ENCODE measurements around the gene FGD5.

FGD5 gene

DNA sequence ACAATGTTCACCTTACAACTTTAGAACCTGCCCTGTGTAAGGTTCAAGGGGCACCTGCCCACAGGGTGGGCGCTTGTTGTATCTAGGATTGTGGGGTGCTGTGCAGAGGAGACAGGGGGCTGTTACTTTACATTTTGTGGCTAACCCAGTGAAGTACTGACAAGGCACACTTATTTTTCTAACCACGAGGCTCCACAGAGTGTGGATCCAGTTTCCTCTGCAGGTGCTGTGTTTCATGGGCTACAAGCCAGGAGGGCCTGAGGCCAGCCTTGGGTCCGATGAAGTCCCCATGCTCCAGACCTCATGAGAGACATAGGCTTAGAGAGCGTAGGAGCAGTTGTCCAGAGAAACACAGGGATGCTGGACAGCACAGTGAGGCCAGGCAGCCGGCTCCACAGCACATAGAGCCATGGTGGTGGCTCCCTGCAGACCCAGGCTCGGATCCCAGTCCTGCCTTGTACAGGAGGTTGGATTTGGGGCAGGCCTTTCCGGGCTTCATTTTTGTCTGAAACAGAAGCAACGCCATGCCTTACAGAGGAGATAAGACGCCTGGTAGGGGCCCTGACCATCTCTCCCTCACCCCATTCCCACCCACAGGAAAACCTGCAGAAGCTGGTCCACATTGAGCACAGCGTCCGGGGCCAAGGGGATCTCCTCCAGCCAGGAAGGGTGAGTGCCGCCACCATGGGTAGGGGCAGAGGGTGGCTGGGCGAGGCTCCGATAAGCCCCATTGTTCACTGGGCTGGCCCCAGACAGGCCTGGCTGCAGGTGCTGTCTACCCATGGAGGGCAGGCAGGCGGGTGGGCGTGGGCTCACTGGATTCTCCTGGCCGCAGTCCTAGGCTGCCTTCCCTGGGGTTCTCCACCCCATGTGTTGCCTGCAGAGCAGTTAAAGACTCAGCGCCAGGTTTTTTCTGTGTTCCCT is 88.5 kb downstream of the FGD5 start:
- DNase-seq, result no peak

DNA sequence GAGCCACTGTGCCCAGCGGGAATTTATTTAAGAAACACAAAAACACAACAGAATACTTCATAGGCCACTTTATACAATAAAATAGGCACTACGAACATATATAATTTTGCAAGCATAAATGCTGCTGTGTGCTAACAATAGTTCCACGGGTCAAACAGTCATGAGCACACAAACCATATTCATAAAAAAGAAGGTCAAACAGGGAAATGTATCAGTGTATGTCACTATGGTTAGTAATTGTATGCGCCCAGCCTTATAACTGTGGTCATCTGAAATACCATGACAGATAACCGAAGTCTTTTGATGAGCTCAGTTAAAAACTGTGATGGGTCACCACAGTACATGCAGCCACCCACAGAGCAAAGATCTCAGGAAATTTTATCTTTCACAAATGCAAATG is 90.5 kb downstream of the FGD5 start:
- no peak for DNase-seq

DNA sequence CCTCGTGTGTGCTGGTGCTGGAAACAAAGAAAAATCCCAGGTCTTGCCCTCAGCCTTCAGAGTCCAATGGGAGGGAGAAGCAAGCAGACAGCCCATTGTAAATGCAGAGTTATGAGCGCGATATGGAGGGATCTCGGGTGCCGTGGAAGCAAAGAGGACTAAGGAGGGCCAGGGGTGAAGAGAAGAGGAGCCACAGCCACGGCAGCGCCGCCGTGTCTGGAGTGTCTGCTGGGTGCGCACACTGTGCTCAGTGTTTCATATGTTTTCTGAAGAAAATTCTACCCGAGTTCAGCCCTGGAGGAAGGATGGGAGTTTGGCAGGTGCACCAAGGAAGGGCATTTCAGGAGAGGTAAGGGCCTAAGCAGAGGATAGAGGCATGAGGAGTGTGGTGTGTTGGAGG is 92.9 kb downstream of the FGD5 start:
- no peak for DNase-seq

DNA sequence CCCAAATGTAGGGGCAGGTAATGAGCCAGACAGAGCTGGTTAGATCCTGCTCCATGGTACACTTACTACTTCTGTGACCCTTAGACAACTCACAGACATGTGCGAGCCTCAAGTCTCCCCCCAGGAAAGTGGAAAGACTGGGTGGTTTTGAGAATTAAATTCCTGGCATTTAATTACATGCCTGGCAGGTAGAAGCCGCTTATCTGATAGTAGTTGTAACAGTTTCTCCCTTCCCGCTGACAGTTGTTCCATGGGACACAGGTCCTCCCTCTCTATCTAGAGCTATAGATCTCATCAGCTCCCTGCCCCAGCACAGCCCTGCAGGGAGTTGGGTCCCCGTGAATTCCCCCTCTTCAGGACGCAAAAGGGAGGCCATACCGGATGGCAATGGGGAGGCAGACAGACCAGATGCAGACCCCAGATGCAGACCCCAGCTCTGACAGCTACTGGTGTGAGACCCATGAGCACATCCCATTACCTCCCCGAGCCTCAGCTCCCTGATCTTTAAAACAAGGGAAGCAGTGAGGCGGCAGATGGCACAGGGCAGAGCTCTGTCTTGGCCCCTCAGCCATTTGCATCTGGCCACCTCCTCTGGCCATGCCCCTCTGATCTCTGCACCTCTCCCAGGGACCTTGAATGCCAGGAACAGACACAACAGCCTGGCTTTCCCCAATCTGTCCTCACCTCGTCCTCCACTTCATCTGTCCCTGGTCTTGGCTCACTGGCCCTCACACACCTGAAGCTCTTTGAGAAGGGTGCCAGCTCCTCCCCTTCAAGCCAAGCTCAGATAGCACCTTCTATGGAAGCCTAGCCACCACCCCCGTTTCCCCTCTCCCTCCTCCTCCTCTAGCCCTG is 94.5 kb downstream of the FGD5 start:
- no peak for DNase-seq

DNA sequence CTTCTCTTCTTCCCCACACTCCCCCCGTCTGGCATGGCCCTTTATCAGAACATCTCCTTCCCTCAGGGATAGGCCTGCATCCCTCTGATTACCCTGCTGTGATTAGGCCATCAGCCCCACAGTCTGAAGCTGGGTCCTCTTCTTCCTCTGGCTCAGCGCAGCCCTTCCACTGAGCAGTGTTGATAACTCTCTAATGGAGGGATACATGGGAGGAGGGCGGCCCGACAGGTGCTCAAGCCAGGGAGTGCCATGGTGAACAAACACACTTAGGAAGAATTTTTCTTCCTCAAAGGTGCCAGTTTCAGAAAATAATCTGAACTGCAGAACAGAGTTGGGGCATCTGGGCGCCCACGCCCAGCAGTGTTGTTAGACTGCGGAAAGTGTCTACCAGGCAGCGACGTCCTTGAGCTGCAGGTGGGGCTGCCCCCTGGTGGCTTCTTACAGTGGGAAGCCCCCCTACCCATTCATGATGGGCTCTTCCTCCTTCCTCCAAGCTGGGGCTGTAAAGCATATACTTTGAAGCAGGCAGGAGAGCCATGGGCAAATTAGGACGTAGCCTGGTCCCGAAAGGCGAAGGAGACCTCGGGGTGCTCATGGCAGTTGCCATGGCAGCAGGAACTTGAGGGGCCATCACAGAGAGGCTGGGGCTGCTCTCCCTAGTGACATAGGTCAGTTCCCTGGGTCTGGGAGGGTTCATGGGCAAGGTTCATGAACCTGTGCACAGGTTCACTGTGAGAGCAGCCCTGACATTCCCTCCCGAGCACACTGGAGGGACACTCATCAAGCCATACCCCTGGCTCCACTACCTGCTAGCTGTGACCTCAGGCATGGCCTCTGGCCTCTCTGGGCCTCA is 95.4 kb downstream of the FGD5 start:
- DNase-seq, result no peak

DNA sequence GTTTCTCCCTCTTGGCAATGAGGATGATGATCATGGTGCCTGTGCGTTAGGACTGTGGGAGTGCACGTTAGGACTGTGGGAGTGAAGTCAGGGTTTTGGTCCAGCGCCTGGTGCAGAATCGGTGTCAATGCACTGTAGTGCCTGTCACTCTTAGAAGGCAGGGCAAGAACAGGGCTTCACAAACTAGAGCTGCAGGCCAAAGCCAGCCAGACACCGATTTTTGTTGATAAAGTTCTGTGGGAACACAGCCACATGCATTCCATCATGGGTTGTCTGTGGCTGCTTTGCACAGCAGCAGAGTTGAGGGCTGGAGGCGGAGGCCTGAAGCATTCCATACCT is 96.0 kb downstream of the FGD5 start:
- no peak for DNase-seq

DNA sequence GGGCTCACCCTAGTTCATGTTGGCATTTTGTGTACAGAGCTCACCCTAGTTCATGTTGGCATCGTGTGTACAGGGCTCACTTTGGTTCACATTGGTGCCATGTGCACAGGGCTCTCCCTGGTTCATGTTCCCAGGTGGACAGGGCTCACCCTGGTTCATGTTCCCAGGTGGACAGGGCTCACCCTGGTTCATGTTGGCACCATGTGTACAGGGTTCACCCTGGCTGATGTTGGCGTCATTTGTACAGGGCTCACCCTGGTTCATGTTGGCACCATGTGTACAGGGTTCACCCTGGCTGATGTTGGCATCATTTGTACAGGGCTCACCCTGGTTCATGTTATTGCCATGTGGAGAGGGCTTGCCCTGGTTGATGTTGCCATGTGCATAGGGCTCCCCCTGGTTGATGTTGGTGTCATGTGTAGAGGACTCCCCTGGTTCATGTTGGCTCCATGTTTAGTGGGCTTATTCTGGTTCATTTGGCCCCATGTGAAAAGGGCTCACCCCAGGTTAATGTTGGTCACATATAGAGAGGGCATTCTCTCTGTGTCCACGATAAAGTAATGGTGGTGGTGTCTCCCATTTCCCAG is 97.0 kb downstream of the FGD5 start:
- peak; percentile 13 to 15 for DNase-seq

DNA sequence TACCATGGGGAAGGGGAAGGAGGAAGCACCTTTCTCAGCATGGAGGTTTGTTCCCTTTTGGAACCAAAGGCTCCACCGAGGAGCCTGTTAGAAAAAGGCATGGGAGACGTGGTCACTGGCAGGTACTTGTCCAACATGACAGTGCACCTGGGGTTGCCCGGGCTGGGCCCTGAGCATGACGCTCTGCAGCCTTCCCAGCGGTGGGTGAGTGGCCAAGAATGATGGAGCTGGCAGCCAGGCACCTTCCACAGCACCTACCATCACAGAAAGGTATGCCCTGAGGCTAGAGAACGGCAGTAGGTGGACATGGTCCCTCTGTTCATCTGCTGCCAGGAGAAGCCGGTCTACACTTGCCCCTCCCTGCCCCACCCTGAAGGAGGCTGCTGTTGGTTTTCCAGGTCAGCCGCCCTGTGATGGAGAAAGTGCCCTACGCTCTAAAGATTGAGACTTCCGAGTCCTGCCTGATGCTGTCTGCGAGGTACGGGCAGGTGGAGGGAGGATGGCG is 99.6 kb downstream of the FGD5 start:
- no peak for DNase-seq

DNA sequence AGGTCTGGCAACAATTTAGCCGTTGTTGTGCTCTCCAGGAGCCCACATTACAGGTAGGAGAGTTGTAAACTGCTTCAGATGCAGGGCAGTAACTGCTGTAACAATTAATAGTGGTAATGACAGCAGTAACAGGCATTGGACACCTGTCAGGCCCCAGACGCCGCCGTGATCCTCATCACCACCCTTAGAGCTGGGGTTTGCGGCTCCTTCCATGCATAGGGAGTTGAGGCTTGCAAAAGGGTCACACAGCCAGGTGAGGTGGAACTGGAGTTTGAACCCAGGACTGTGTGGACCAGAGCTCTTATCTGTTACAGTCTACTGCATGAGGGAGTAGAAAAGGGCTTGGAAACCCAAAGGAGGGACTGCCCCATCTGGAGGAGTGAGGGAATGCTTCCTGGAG is 101.8 kb downstream of the FGD5 start:
- DNase-seq, result no peak

DNA sequence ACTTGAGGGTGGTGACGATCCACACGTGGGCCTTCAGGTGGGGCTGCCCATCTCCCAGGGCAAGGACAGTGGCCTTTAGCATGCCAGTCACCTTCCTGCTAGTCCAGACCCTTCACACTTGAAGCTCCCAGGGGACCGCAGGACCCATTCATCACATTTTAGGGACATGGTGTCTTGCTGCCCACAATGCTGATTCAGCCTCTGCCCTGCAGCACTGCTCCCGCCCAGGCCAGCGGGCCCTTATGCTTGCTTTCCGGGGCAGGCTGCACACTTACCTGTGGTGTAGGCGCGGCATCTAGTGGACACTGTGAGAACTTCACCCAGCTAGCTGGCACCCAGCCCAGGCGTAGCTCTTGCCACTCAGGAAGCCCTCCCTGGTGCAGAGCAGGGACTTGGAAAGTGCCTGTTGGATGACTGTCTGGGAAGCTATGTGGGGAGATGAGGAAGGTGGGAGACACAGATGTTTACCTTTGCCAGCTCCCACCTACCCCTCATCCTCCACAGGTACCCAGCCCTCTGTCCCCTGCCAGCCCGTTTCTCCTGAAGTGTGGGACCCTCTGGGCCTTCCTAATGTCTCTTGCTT is 102.4 kb downstream of the FGD5 start:
- DNase-seq, result peak; percentile 73 to 79

DNA sequence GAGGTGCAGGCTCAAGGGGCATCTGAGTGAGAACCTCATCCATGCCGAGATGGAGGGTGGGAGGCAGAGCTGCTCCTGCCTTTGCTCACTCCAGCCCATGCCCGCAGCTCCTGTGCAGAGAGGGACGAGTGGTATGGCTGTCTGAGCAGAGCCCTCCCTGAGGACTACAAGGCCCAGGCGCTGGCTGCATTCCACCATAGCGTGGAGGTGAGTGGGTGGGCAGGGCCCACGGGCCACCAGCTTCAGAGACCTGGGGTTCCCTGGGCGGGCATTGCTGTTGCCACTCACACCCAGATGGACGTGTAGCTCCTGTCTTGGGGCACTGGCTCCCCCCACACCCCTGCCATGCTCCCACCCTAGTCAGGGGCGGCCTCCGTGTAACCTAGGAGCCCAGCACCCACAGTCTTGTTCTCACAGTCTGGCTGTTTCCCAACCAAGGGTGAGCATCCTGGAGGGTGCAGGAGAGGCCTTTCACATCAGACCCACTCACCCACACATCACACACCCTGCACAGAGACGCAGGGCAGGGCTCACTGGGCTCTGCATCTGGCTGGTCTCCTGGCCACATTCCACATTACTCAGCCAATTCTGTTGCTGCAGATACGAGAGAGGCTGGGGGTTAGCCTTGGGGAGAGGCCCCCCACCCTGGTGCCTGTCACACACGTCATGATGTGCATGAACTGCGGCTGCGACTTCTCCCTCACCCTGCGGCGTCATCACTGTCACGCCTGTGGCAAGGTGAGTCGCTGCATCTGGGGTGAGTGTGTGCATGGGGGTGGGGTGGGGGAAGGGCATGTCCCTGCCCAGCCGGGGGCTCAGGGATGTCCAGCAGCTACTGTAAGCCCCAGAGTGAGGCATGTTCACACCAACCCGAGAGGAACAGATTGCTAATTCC is 103.3 kb downstream of the FGD5 start:
- no peak for DNase-seq

DNA sequence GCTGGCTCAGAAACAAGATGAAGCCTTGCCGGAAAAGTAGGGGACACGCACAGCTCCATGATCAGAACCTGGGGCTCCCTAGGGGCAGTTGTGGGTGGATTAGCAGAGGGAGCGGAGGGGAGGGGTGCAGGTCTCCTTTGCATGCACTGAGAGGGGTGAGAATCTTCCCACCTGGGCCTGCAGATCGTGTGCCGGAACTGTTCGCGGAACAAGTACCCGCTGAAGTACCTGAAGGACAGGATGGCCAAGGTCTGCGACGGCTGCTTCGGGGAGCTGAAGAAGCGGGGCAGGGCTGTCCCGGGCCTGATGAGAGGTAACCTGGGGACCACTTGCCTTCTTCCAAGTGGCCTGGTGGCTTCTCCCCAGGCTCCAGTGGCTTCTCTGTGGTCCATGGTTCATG is 104.1 kb downstream of the FGD5 start:
- DNase-seq, result no peak

DNA sequence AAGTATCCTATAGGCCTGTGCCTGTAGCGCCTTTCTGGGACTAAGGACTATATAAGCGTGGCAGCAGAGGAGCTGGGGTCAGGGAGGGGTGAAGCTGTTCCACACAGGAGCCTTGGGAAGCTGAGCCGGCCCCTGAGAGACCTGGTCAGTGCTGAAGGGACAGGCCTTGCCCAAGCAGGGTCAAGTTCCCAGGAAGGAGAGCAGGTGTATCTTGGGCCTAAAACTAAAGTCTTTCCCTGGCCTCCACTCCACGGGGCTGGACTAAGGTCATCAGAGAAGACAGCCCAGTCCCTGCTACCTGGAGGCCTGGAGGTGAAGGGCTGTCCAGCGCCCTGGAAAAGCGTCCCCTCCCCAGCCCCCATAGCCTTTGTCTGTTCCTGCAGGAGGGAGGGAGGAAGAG is 104.7 kb downstream of the FGD5 start:
- DNase-seq, result no peak

DNA sequence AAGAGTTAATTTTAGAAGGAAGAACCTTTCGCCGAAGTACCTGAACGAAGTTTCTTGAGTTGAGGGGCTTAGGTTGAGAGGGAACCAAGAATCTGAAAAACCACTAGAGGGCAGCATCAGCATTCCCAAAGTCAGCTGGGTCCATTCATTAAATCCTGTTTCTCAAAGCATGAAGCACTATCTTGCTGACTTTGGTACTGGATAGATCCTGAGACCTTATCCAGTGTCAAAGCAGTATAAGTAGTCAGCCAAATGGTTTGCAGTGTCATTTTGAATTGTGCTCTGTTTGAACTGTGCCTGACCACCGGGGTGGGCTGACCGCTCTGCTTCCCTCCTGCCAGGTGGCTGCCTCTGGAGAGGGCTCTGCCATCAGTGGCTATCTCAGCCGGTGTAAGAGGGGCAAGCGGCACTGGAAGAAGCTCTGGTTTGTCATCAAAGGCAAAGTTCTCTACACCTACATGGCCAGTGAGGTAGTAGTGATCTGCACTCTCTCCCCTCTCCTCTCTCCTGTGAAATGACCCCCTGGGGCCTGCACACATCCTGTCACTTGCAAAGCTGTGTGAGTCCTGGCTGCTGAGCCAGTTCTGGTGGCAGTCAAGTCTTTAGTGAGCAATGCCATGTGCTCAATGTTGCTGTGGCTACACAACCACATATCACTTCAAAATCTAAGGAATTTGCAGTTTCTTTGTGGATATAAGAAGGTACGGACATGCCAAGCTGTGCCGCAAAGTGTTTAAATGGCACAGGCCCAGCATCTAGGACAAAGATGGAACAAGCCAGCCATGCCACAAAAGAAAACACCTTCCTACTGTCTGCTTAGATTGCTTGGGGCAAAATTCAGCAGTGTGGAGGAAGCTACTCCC is 107.2 kb downstream of the FGD5 start:
- DNase-seq, result peak in 1 of 2 donors; percentile 17

DNA sequence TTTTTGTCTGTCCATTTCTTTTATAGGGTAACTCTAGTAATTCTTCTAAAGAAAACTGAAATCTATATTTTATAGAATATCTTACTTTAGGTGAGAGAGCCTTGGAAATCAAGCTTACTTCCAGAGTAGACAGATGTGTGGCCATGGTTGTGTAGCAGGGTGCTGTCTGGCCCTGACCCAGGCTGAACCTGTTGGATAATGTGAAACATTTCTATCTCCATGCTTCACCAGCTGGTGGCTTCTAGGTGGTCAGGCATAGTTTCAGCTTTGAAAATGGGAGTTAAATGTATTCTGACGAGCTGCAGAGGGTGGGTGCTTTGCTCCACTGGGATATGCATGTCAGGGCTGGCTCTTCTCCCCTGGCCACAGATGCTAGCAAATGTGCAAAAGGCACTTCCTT is 107.8 kb downstream of the FGD5 start:
- no peak for DNase-seq

DNA sequence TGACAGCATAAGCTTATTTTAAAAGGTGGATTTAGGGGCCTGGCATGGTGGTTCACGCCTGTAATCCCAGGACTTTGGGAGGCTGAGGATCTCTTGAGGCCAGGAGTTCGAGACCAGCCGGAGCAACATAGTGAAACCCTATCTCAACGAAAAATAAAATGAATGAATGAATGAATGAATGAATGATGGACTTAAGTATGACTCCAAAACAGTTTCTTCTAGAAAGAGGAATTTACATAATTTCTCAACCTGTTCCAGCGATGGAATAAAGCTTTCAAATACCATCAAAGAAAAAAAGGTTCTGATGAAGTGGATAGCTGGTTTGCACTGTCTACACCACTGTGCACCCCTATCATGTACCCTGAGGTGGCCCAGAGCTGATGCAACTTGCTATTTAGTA is 108.5 kb downstream of the FGD5 start:
- no peak for DNase-seq

DNA sequence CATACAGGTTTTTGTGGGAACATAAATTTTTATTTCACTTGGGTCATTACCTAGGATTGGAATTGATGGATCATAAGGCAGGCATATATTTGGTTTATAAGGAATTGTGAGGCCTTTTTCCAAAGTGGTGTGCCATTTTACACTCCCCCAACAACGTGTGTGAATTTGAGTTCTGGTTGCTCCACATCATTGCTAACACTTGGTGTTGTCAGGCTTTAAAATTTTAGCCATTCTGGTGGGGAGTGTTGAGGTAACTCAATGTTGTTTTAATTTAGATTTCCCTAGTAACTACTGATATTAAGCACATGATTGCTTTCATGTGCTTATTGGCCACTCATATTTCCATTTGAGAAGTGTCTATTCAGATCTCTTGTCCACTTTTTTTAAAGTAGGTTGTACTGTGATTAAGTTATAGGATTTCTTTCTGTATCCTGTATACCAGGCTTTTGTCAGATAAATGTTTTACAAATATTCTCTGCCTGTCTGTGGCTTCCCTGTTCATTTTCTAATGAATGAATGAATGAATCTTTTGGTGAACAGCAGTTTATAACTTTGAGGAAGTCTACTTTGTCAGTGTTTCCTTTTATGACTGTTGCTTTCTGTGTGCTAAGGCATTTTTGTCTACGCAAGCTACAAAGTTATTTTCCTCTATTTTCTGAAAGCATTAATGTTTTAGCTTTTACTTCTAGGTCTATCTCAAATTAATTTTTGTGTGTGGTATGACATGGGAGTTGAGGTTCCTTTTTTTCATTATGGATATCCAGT is 110.7 kb downstream of the FGD5 start:
- no peak for DNase-seq

DNA sequence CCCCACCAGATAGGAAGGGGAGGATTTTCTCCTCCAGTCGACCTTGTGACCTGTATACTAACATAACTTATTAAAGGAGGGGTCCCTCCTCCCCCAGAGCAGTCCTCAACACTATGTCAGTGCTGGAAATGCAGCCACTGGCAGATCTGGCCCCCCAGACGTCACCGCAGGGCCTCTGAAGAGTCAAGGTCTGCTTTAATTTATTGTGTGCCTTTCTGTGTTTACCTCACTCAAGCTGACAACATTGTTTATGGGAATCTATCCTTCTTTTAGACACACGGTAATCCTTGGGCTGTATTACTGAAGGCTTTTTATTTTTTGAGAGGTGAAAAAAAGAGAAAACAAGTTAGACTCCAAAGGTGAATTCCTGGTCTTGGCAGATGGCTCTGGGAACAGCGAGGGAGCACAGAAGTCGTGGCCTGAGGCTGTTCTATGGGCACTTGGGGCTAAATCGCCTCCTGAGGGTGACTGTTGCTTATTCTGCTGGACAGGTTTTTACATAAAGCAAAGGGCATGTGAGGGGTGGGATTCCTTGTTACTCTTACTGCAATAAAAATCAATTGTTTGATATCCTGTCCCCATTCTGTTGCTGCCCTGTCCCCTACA is 115.2 kb downstream of the FGD5 start:
- no peak for DNase-seq

All from activated CD4-positive, alpha-beta T cell treated with anti-CD3 and anti-CD28 coated beads for 4 hours (primary cell).